Suprapubic skin (tissue), 4 donors: ENCODE measurements around the gene C2orf49.

Source experiments
- CTCF ChIP-seq, 2 donors: fragments of 200-600 bp in 1 of 2; fragments of 450-650 bp in 1 of 2; sonication (generic) in 1 of 2; IDR thresholded peaks; one replicate each; pipeline ENCODE4 v1.5.1; 2016 to 2019; ENCODE audit warnings: antibody characterized with exemption in 2 of 2, mild to moderate bottlenecking in 1 of 2, moderate library complexity in 1 of 2
- EP300 ChIP-seq: sonication (generic); formaldehyde crosslinking; IDR thresholded peaks from one replicate; pipeline ENCODE4 v1.6.1; 2017; ENCODE audit warnings: antibody characterized with exemption
- POLR2A ChIP-seq, 2 donors: fragments of 450-650 bp; IDR thresholded peaks; one replicate each; pipeline ENCODE4 v1.6.1; 2017; ENCODE audit warnings: antibody characterized with exemption in 2 of 2, mild to moderate bottlenecking in 2 of 2, moderate library complexity in 2 of 2
- POLR2AphosphoS5 ChIP-seq, 3 donors: sonication (generic); formaldehyde crosslinking; IDR thresholded peaks; one replicate each; pipeline ENCODE4 v1.6.1; 2017; ENCODE audit warnings: antibody characterized with exemption in 3 of 3

DNA sequence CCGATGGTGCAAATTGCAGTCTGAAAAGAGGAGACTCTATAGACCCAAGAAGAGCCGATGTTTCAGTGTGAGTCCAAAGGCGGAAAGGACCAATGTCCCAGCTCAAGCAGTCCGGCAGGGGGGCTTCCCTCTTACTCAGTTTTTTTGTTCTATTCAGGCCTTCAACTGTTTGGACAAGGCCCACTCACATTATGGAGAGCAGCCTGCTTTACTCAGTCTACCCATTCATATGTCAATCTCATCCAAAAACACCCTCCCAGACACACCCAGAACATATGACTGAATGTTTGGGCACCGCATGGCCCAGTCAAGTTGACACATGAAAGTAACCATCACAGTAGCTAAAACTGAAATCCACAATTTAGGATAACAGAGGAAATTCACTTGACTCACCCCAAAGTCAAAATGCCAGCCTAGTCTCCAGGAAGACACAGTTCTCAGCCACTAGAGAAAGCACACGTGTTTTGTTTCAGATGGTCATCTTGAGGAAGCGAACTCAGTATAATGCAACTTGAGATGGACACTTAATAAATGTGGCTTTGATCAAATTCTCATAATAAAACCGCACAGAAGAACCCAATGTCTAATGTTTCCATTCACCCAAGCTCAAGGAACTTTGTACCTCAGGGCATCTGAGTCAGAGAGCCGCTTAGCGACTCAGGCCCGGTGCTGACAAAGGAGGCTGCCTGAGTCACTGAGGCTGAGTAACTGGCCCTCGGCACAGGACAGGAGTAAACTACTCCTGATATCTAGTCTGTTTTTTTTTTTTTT lies 59.1 kb downstream of the C2orf49 start:
- TF ChIP-seq POLR2A (IDR thresholded peaks at IDR 0.05), result no peak
- no peak for TF ChIP-seq EP300
- no peak for TF ChIP-seq POLR2AphosphoS5 (IDR thresholded peaks at IDR 0.05)
- no peak for TF ChIP-seq CTCF (IDR thresholded peaks at IDR 0.05)
